ENCODE measurements around the gene LFNG.

GRCh38 chr7:2475678-2476015 lies 43.9 kb upstream of the LFNG start:
- TF ChIP-seq, protein P1, sequence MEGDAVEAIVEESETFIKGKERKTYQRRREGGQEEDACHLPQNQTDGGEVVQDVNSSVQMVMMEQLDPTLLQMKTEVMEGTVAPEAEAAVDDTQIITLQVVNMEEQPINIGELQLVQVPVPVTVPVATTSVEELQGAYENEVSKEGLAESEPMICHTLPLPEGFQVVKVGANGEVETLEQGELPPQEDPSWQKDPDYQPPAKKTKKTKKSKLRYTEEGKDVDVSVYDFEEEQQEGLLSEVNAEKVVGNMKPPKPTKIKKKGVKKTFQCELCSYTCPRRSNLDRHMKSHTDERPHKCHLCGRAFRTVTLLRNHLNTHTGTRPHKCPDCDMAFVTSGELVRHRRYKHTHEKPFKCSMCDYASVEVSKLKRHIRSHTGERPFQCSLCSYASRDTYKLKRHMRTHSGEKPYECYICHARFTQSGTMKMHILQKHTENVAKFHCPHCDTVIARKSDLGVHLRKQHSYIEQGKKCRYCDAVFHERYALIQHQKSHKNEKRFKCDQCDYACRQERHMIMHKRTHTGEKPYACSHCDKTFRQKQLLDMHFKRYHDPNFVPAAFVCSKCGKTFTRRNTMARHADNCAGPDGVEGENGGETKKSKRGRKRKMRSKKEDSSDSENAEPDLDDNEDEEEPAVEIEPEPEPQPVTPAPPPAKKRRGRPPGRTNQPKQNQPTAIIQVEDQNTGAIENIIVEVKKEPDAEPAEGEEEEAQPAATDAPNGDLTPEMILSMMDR (conservative IDR thresholded peaks at IDR 0.05) = no peak
- no peak for TF ChIP-seq EZH2 (IDR thresholded peaks at IDR 0.05; ENCODE audit: low read depth)
